Peyer's patch (tissue), 4 donors: ENCODE data around the gene NEUROD6.

ENCODE experiments used
- CTCF ChIP-seq, 6 experiments: fragments of 450-650 bp in 4 of 6; fragments of 200-600 bp in 2 of 6; sonication (generic) in 1 of 6; IDR thresholded peaks; one replicate each; pipeline ENCODE4 v1.5.1; 2017 to 2019; ENCODE audit warnings: antibody characterized with exemption in 6 of 6, mild to moderate bottlenecking in 3 of 6, moderate library complexity in 1 of 6
- POLR2A ChIP-seq, 2 donors: fragments of 450-650 bp; IDR thresholded peaks; one replicate each; pipeline ENCODE4 v1.5.1; 2017; ENCODE audit warnings: antibody characterized with exemption in 2 of 2, mild to moderate bottlenecking in 2 of 2, moderate library complexity in 2 of 2

DNA sequence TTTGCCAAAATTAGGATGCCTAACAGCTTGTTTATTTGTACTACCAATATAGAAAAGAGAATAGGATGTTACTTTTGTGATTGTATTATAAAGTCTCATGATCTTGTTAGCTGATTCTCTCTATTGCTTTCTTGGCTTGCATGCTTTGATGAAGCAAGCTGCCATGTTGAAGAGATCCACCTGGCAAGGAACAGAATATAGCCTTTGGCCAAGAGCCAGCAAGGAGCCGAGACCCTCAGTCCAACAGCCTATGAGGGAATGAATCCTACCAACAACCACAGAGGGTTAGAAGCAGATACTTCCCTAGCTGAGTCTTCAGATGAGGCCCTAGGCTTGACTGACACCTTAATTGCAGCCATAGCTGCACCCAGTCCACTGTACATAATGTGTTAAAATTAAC, 41.2 kb downstream of the NEUROD6 start:
- no peak for TF ChIP-seq CTCF (IDR thresholded peaks at IDR 0.05)
- no peak for TF ChIP-seq POLR2A (IDR thresholded peaks at IDR 0.05)
